RKO (cell line): ENCODE results near the gene FGFR1OP2.
"Not testable (repeated sequence)": the region's sequence is repeated elsewhere in the genome, so short reads cannot be mapped to it uniquely, and the experiment has no call there.

Experiments used
- DNase-seq: peaks from one replicate; pipeline ENCODE4 v3.0.0-alpha.2; 2016; ENCODE audit warnings: low spot score

FGFR1OP2 gene

DNA sequence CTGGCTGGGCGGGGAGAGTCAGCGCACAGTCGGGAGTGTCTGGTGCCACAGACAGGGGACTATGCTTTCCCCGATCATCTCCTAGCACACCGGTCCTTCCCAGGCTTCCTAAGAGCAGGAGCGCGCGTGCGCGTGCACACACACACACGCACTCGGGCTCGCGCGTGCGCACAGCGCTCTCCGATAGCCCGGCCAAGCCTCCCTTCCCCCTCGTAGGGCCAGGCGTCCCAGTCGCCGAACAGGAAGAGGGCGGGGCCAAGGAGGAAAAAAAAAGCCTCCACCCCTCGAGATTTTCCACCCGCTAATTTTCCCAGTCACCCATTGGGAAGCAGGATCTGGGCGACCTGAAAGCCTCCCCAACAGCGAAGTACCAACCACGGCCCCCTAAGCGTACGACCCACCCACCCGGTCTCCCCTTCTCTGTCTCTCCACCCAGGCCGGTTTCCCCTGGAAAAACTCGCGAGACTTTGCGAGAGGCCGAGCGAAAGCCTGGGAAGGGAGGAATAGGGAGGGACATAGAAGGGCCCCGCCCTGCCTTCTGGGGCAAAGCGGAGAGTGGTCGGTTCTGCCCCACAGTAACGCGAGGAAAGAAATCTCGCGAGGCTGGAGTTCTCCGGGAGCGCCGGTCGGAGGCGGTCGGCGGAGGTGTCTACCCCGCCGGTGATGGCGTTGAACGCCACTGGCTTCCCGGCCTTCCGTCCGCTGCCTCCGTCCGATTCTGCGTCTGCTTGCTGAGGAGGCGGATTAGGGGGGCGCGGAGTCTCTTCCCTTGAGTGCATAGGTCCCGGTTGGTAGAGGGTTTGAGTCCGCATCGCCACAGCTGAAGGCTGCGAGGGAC lies at the start of gene FGFR1OP2, which contains the start of gene INTS13:
TSS of gene FGFR1OP2 (plus strand) at position 608 of the 838 bp plus-strand sequence. CDS start 15,689 bp downstream, outside the sequence.
TSS of gene INTS13 (minus strand) at position 119 of the 838 bp plus-strand sequence. CDS start 1,178 bp downstream, outside the sequence.
- DNase-seq, result peak; percentile 96

DNA sequence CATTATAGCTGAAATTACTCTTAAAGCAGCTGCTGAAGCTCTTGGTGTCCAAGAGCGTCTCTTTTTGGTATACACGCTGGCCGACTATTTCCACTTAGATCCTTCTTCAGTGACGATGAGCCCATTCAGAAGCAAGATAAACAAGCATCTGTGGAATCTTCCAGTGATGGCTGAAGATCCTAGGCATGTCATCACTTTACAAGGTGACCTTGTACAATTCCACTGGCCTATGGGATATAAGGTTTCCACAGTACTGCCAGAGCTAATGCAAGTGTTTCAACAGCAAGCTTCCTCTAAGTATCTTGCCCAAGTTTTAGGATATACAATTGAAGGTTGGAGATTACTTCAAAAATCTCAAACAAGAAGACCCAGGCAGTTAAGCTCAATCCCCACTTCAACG lies 47.5 kb upstream of the FGFR1OP2 start:
- DNase-seq, result no peak

DNA sequence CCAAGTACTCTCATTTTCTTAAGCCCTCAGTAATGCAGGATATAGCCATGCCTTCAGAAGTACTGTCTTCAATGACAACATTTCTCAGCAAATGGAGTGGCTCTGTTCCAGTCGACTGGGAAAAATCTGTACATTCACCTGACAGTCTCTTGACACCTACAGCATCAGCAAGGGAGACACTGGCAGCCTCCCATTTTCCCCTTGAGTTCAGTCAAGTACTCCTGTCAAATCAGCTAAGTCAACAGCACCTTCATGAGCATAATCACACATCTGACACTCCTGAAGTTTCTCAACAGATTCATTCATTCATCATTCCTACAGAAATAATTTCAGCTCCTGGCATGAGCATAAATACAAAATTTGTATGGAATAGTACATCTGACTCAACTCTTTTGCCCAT lies 46.6 kb upstream of the FGFR1OP2 start:
- DNase-seq, result no peak

DNA sequence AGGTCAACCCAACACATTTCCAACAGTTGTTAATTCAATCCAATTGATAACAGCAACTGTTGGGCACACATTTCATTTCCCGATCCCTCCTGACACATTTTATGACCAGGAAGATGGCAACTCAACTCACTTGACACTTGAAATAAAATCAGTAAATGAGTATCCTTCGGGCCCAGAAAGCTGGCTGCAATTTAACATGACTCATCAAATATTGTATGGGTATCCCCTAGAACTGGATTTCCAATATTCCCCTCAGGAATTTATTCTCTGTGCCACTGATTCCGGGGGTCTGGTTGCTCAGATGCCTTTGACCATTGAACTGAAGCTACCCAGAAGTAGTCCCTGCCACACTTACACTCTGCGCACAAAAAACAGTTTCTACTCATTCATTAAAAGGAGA lies 42.6 kb upstream of the FGFR1OP2 start:
- DNase-seq, result no peak

DNA sequence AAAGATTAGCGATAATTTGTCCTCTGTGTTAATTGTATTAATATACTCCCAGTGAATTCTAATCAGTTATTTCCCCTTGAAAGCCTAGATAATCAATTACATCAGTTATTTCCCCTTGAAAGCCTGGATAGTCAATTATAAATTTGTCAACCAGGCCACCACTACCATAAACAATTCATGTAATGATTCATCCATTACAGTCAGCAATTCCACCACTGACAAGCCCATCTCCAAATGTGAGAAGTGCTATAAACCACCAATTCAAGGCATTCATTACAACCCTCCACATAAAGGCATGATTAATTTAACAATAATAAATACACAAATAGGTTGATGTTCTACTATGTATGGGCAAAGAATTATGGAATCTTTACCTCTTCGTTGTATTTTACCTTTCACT lies 41.4 kb upstream of the FGFR1OP2 start:
- DNase-seq, result no peak

DNA sequence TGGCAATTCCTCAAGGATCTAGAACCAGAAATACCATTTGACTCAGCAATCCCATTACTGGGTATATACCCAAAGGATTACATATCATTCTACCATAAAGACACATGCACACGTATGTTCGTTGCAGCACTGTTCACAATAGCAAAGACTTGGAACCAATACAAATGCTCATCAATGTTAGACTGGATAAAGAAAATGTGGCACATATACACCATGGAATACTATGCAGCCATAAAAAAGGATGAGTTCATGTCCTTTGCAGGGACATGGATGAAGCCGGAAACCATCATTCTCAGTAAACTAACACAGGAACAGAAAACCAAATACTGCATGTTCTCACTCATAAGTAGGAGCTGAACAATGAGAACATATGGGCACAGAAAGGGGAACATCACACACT lies 34.9 kb upstream of the FGFR1OP2 start:
- not testable (repeated sequence) for DNase-seq

DNA sequence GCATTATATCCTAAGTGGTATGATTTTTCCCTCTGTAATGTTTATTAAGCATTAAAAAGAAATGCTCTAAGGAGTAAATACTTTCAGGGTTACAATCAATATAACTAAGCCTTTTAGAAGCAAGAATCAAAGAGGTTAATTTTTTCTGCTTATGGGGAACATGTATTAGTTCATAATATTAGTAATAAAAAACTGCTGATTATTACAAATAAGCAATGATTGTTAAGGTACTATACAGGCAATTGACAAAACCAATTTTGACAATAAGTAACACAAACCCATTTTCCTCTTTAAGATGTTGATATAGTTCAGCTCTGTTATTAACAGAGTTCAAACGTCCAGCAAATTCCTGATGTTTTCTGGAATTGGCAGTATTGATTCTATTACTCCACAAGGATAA lies 32.2 kb upstream of the FGFR1OP2 start:
- DNase-seq, result no peak

DNA sequence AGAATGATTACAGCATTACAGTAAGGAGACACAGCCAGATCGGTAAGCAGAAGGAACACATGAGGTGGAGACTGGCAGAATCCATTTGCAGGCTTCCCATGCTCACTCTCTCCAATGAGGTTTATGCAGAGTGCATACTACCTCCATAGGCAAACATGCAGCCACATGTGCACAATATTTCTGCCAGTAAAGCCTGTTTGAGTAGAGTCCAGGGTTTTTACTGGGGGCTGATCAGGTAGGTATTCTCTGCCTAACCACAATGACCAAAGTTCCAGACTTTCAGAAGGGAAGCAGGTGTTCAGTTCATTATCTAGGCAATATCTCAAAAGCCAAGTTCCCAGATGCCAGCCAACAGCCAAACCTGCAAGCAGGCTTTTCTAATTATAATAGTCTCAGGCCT lies 31.6 kb upstream of the FGFR1OP2 start:
- no peak for DNase-seq

DNA sequence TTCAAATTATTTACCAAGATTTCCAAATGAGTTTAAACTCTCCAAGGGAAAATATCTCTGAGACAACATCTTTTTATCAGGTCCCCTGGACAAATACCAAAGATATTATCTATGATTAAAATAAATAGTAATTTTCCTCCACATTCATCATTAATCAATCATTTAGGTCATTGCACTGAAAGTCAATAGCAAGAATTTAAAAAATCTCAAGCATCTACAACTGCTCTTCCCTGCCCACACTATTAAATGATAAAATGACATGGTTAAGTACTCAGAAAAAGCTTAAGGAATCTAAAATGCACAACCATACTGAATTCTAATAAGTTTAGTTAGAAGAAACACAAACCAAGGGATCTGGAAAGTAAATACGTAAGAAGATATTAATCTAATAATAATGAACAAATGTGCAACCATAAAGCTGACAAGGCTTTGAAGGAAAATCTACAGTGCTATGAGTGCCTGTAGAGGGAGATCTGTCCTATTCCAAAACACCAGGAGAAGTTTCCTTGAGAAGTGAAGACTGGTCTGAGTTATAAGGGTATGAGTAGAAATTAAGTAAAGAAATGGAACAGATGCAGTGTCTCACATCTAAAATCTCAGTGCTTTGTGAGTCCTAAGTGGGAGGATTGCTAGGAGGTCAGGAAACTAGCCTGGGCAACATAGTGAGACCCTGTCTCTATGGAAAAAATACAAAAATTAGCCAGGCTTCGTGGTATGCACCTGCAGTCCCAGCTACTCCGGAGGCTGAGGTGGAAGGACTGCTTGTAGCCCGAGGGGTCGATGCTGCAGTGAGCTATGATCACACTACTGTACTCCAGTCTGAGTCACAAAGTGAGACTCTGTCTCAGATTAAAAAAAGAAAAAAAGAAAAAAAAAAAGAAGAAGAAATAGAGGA lies 19.7 kb upstream of the FGFR1OP2 start:
- DNase-seq, result no peak

DNA sequence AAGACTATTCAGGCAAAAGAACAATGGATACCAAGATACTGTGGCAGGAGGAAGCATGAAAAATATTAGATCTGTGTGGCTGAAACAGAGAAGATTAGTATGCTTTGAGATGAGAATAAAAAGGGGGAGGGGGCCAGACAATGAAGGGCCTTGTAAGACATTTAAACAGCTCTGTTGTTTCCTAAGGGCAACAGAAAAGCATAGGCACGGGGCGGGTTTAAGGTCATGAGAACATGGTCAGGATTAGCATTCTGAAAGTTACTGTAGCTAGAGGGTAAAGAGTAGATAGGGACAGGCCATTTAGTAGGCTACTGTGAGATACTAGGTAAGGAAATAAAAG lies 19.1 kb upstream of the FGFR1OP2 start:
- DNase-seq, result no peak

DNA sequence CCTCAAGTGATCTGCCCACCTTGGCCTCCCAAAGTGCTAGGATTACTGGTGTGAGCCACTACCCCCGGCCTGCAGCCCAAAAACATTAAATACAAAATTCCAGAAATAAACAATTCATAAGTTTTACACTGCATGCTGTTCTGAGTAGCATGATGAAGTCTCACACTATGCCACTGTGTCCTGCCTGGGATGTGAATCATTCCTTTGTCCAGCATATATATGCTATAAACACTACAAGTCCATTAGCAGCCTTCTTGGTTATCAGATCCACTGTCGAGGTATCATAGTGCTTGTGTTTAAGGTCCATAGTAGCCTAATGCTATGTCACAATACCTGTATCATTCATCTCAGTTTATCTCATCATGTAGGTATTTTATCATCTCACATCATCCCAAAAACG lies 16.4 kb upstream of the FGFR1OP2 start:
- DNase-seq, result no peak

DNA sequence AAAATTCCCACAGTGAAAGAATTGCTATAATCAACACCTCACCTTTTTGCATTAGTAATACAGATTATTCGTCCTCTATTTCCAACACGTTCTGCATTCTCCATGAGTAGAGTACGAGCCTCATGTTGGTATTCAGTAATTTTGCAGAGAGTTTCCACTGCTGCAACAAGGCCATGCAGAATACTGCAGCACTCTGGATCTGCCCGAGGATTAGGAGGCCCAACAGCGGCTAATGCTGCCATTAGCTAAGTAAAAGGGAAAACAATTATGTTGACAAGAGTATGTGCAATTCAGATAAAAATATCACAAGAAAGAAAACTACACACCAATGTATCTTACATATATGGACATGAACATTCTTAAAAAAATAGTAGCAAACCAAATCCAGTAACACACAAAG lies 9.6 kb upstream of the FGFR1OP2 start:
- DNase-seq, result no peak

DNA sequence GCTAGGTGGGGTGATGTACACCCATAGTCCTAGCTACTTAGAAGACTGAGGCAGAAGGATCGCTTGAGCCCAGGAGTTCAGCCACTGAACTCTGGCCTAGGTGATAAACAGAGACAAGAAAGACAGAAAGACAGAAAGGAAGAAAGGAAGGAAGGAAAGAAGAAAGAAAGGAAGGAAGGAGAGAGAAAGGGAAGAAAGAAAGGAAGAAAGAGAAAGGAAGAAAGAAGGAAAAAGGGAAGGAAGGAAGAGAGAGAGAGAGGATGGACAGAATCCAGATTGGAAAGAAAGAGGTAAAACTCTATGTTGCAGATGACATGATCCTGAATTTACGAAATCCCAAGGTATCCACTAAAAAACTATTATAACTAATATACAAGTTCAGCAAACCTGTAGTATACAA lies 8.7 kb upstream of the FGFR1OP2 start:
- no peak for DNase-seq

DNA sequence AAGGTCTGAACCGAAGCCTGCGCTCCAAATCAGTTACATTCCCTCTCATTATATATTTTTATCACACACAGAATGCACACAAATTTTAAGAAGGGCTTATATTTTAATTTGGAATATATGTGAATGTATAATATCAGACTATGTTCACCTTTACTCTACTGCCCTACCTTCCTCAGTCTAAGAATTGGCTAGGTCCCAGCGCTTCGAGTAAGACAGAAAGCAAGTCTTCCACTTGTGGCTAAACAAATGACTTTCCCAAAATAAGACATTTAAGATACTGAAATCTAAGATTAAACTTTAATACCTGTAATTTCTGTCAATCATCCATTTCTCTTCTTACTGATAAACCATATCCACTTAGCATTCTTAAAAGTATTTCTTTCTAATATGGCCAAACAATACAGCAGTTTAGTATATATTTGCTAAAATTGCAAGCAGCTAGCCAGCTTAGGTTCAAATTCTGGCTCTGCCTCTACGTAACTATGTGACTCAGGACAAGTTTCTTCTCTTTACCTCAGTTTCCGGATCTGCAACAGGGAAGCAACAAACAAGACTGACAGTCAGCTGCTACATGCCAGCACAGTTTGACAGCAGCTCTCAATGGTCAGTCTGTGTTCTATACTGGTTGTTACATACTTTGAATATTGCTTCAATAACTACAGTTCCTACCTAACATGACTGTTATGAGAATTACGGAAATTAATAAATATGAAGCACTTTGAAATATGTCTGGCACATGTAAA lies 2.5 kb upstream of the FGFR1OP2 start:
- peak; percentile 60 for DNase-seq

DNA sequence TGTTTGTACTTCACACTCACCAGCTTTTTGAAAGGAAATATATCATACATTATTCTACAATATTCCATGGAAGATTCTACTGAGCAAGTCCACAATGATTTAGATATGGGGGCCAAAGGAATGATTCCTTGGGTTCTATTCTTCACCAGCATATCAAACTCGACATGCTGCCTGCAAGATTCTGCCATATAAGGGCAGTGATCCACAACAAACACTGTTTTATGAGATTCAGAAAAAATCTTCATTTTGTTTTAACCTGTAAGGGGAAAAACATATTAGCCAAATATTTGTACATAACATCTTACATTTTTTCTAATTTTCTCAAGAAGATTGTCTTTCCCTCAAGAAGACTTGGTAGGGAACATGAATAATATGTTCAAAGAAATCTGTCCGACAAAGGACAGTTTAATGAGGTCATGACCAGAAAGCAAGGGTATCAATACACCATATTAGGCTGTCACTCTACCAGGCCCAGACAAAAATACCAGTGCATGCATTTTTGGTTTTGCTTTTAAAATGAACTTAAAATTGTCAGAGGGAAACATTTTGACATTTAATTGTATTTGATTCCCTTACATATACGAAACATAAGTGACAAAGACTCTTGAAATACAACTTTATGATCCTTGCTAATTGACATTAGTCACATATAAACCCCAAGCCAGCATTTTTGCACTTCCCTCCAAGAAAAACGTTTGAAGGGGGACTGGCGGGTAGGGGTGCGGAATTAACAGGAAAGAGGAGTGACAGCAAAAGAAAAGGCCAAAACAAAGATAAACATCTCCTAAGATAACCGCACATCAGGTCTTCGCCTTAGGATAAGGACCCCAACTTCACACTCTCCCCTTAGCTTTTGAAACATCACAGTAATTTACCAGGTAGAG lies 1.5 kb upstream of the FGFR1OP2 start:
- DNase-seq, result peak; percentile 62

DNA sequence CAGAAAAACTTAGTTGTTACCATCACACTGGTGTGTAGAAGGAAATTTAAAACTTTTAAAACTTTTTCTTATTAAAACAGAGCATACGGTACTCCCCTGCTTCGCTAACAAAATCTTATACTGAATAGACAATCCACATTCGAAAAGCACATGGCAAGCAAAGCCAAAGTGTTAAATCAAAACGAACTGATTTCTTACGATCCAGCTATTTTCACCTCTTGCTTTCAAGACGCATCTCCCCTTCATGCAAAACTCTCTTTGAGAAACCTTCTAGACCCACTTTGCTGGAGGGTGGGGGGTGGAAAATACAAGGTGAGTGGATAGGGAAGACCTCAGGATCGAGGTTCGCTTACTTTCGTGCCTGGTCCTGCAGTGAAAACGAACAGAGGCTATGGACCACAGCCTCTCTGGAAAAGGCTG lies 817 bp upstream of the FGFR1OP2 start:
- no peak for DNase-seq

DNA sequence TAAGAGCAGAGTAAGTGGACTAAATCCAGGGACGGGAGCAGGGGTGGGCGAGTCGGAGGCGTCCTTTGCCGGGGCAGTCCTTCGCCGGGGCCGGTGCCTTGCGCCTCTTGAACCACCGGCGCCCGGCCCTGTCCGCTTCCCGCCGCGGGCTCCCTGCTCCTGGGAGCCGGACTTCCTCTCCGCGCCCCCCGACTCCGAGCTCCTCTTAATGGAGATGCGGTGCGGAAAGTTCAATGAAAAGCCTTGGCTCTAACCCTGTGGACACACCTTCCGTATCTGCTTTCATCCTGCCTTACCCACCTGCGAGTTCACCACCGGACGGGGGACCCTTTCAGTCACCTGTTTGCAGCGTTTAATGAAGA lies 412 bp downstream of the FGFR1OP2 start:
- DNase-seq, result no peak

DNA sequence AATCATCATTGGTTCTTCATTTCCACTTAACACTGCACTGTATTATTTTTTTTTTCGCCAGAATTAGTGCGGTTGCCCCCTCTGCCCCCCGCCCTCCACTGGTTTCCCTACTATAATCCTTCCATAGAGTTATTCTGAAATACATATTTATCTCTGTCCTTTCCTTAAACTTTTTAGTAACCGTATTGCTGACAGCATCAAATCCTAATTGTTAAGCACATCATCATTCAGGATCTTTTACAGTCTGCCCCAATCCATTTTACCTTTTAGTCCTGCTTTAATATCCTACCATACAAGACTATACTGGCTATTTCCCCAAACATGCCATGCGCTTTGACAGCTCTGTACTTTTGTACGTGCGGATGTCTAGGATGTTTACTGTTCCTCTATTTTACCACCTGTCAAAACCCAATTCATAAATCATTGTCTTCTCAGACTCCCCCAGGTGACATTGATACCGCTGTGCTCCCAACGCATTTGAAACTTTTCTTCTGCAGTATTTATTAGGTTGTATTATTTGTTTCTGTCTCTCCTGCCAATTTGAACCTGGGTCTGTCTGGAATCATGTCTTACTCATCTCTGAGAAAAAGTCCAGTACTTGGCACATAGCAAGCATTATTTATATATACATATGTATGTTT lies 1.0 kb downstream of the FGFR1OP2 start:
- DNase-seq, result peak; percentile 48

DNA sequence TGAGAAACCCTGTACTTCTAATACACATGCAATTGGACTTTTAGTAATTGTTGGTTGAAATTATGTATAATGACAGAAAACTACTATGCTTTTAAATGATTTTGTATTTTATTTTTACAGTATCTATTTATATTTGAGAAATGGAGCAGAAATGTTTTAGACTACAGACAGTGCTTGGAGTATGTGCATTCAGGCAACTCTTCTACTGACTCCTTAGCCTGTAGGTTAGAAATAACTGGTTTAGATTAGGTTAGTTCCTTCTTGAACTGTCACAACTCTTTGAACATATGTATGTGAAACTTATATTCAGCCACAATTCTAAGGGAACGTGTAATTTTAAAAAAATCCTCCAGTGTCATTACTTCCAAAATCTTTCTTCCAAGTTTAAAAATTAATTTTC lies 1.7 kb downstream of the FGFR1OP2 start:
- DNase-seq, result peak; percentile 48

DNA sequence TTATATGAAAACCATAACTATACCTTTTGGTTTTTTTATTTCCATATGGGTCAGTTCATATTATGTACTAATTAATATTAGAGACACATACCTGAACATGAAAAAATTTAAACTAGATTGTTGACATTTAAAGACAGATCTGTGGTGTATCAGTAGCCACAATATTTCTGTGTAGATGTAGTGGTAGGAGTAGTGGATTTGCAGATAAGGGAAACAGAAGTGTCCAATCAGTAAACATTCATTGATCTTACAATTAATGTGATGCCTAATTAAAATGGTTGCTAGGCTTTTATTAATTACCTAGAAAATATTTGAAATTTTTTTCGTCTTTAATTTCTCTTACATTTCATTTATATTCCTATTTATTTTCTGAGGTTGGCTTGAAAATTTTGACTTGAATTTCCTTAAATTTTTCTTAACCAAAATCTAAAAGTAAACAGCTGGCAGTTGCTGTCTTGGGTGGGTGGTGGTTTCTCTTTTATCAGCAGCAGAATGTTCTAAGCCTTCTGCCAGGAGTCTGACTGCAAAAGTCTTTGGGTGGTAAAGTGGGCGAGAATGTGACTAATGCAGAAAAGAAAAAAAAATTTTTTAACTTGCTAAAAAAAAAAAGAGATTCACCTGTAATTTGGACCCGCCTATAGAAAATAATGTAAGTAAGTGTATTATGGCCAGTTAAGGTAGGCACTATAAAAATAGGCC lies 2.4 kb downstream of the FGFR1OP2 start:
- DNase-seq, result no peak
